Measurements from ENCODE around the gene DAND5. TPM values are rescaled to one million over a fixed set of nuclear protein-coding genes. Genes with fewer than 3 reads are reported as not detected.

The DAND5 gene
- total RNA-seq, 3 donors from 2014 or later (not counting 1 experiment from before 2014, with no cell fraction given), result not detected

- Histone ChIP-seq H3K9me3 (ENCODE audit: control insufficient read depth, insufficient read depth, low read length) (no peaks in the 10 kb centered on the region), H3K27ac (ENCODE audit: low read length) (peak overlapping the region; percentile 26), H3K4me1 (ENCODE audit: control insufficient read depth, insufficient read depth, low read length) (peaks cover 33% of the 10 kb centered on the region), H3K4me3 (ENCODE audit: low read length) (no peak overlapping the region), H3K36me3 (ENCODE audit: control insufficient read depth, insufficient read depth, low read length) (no peaks in the 10 kb centered on the region), H3K27me3 (ENCODE audit: control insufficient read depth, insufficient read depth, low read length) (peaks cover 7% of the 10 kb centered on the region)
- H3K9me3 Mint-ChIP-seq, result no peaks in the 10 kb centered on the region
- peaks cover 0 to 5% of the 10 kb centered on the region in 2 donors for H3K4me1 Mint-ChIP-seq
- H3K27ac Mint-ChIP-seq, result no peak overlapping the region
- 38% methylated on average over 8 of the region's 10 CpGs for WGBS (ENCODE audit: insufficient coverage)
- peak in 1 of 2 donors; percentile 40 for DNase-seq
- peaks cover 0 to 3% of the 10 kb centered on the region in 2 donors for H3K27me3 Mint-ChIP-seq (ENCODE audit: low read depth in 2 of 2)
- peak overlapping the region; percentile 32 for H3K4me3 Mint-ChIP-seq
- no peaks in the 10 kb centered on the region for H3K36me3 Mint-ChIP-seq
- peak; percentile 0 to 8 (median 1) for ATAC-seq
- no peak for TF ChIP-seq CTCF (IDR thresholded peaks at IDR 0.05)
- intact Hi-C loops (cut with micrococcal nuclease), result loop anchor here (1.0 to 2.0 kb wide), 3 partner anchors 30 to 116 kb away; no protein-coding TSS in a partner anchor
Measured at GRCh38 chr19:12984683-12985048, 15.3 kb downstream of the DAND5 start.

- Mint-ChIP-seq H3K9me3 (no peaks in the 10 kb centered on the region), H3K27ac (no peak overlapping the region)
Measured at GRCh38 chr19:12985049-12985776, 15.8 kb downstream of the DAND5 start.

GRCh38 chr19:12986726-12987125 is 17.4 kb downstream of the DAND5 start:
- no peak overlapping the region for H3K4me3 ChIP-seq (ENCODE audit: low read length)
- H3K4me1 Mint-ChIP-seq, result peaks cover 0 to 5% of the 10 kb centered on the region in 2 donors
- WGBS (ENCODE audit: insufficient coverage), result 93% methylated on average over 12 of the region's 12 CpGs
- no peak for ATAC-seq
- no peaks in the 10 kb centered on the region for H3K36me3 Mint-ChIP-seq
- peaks cover 7% of the 10 kb centered on the region for H3K27me3 ChIP-seq (ENCODE audit: control insufficient read depth, insufficient read depth, low read length)
- no peak for DNase-seq
- H3K27ac ChIP-seq (ENCODE audit: low read length), result no peak overlapping the region
- no peaks in the 10 kb centered on the region for H3K9me3 Mint-ChIP-seq
- peaks cover 33% of the 10 kb centered on the region for H3K4me1 ChIP-seq (ENCODE audit: control insufficient read depth, insufficient read depth, low read length)
- H3K27ac Mint-ChIP-seq, result peak overlapping the region in 1 of 2 donors; percentile 12
- no peak overlapping the region for H3K4me3 Mint-ChIP-seq
- no peak for TF ChIP-seq CTCF (IDR thresholded peaks at IDR 0.05)
- H3K27me3 Mint-ChIP-seq (ENCODE audit: low read depth in 2 of 2), result peaks cover 0 to 11% of the 10 kb centered on the region in 2 donors
- intact Hi-C loops (cut with micrococcal nuclease), result no loop called here
- no peaks in the 10 kb centered on the region for H3K36me3 ChIP-seq (ENCODE audit: control insufficient read depth, insufficient read depth, low read length)
- H3K9me3 ChIP-seq (ENCODE audit: control insufficient read depth, insufficient read depth, low read length), result no peaks in the 10 kb centered on the region

More at GRCh38 chr19:12985049-12985776, 15.8 kb downstream of the DAND5 start:
- peak; percentile 67 to 85 (median 81) for ATAC-seq
- Mint-ChIP-seq H3K4me1 (peaks cover 0 to 5% of the 10 kb centered on the region in 2 donors), H3K27me3 (ENCODE audit: low read depth in 2 of 2) (peaks cover 0 to 3% of the 10 kb centered on the region in 2 donors), H3K4me3 (peak overlapping the region; percentile 32), H3K36me3 (no peaks in the 10 kb centered on the region)
- peak overlapping the region; percentile 26 for H3K27ac ChIP-seq (ENCODE audit: low read length)
- H3K4me3 ChIP-seq (ENCODE audit: low read length), result no peak overlapping the region
- DNase-seq, result peak; percentile 70 to 78
- no peak for TF ChIP-seq CTCF (IDR thresholded peaks at IDR 0.05)
- H3K9me3 ChIP-seq (ENCODE audit: control insufficient read depth, insufficient read depth, low read length), result no peaks in the 10 kb centered on the region
- intact Hi-C loops (cut with micrococcal nuclease), result loop anchor here (1.0 to 2.0 kb wide), 3 partner anchors 30 to 115 kb away; no protein-coding TSS in a partner anchor
- H3K4me1 ChIP-seq (ENCODE audit: control insufficient read depth, insufficient read depth, low read length), result peaks cover 33% of the 10 kb centered on the region
- WGBS (ENCODE audit: insufficient coverage), result 25% methylated on average over 16 of the region's 16 CpGs
- peaks cover 7% of the 10 kb centered on the region for H3K27me3 ChIP-seq (ENCODE audit: control insufficient read depth, insufficient read depth, low read length)
- no peaks in the 10 kb centered on the region for H3K36me3 ChIP-seq (ENCODE audit: control insufficient read depth, insufficient read depth, low read length)
